ENCODE data around the gene ZBTB8A. TPM values are rescaled to one million over a fixed set of nuclear protein-coding genes. Genes with fewer than 3 reads are reported as not detected.

Gene ZBTB8A
- total RNA-seq, 2 experiments from 2014 or later: 0.21 to 0.24 TPM

- H3K27ac Mint-ChIP-seq: peak within 1 kb of the TSS; percentile 98
- peak within 1 kb of the TSS; percentile 98 for H3K4me3 Mint-ChIP-seq
- H3K36me3 Mint-ChIP-seq: peaks cover 54% of the 10 kb centered on the region
- peaks cover 37% of the 10 kb centered on the region for H3K4me1 Mint-ChIP-seq
- H3K9me3 Mint-ChIP-seq: no peaks in the 10 kb centered on the region
- no peaks in the 10 kb centered on the region for H3K27me3 Mint-ChIP-seq
- peak; percentile 99 for DNase-seq
Observed at GRCh38 chr1:32650752-32651460, 111.7 kb downstream of the ZBTB8A start, which contains the start of gene RBBP4. Gene RBBP4, plus strand, starts transcription at chr1:32651208. Its CDS starts 99 bp downstream, at chr1:32651307.

DNA sequence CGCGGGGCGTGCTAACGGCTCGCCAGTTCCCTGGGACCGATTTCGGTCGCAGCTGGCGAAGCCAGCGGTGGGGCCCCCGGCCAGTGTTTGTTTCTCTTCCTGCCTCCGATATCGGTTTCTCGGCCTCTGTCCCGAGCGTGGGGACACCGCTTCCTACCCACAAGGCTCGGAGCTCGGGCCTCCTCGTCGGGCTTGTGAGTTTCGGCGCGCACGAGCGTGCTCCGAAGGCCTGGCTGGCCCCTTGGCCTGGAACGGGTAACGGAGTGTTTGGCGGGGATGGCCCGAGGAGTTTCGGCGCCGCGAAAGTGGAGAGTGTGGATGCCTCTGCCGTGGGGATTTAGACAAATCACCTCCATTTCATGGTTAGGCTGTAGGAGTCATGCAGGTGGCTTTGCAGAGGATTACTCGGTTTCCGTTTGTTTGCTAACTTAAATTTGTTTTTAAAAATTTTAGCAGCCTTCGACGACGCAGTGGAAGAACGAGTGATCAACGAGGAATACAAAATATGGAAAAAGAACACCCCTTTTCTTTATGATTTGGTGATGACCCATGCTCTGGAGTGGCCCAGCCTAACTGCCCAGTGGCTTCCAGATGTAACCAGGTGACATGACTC, 112.3 kb downstream of the ZBTB8A start:
- Mint-ChIP-seq H3K27ac (peak overlapping the region; percentile 98), H3K4me1 (peaks cover 37% of the 10 kb centered on the region), H3K9me3 (no peaks in the 10 kb centered on the region), H3K27me3 (no peaks in the 10 kb centered on the region), H3K4me3 (peak overlapping the region; percentile 98), H3K36me3 (peaks cover 54% of the 10 kb centered on the region)
- no peak for DNase-seq

DNA sequence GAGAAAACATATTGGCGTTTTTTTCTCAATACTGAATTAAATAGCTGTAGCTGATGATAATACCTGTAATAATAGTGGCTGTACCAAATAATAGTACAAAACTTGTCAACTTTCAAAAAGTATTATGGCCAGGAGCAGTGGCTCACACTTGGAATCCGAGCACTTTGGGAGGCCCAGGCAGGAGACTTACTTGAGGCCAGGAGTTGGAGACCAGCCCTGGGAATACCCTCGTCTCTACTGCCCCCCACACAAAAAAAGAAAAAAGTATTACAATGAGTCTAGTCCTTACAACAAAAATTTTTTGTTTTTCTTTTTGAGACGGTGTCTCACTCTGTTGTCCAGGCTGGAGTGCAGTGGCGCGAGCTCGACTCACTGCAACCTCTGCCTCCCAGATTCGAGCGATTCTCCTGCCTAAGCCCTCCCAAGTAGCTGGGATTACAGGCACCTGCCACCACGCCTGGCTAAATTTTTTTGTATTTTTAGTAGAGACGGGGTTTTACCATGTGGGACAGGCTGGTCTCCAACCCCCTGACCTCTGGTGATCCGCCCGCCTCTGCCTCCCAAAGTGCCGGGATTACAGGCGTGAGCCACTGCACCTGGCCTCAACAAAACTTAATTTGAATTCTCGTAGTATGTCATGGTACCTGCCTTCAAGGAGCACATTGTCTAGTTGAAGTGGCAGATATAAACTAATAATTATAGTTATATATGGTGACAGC, 113.2 kb downstream of the ZBTB8A start:
- H3K4me3 Mint-ChIP-seq: peak overlapping the region; percentile 98
- H3K27me3 Mint-ChIP-seq: no peaks in the 10 kb centered on the region
- peak overlapping the region; percentile 98 for H3K27ac Mint-ChIP-seq
- no peaks in the 10 kb centered on the region for H3K9me3 Mint-ChIP-seq
- no peak for DNase-seq
- peaks cover 62% of the 10 kb centered on the region for H3K36me3 Mint-ChIP-seq
- H3K4me1 Mint-ChIP-seq: peaks cover 36% of the 10 kb centered on the region

Other genes with a start within 250 kb of the ZBTB8A start
- 100 to 1,000 TPM; 142 to 149 TPM for gene HDAC1, start 247.3 kb upstream of the ZBTB8A start, total RNA-seq
- 10 to 100 TPM; 26.4 to 26.7 TPM for gene MARCKSL1, start 203.2 kb upstream of the ZBTB8A start, total RNA-seq
- gene FAM229A, start 176.9 kb upstream of the ZBTB8A start, total RNA-seq: 1 to 10 TPM; 2.8 to 3.6 TPM
- gene TSSK3, start 176.9 kb upstream of the ZBTB8A start, total RNA-seq: under 1 TPM; 0.48 to 0.60 TPM
- gene BSDC1, start 145.0 kb upstream of the ZBTB8A start, total RNA-seq: 10 to 100 TPM; 26.5 to 31.2 TPM
- gene ZBTB8B, start 74.4 kb upstream of the ZBTB8A start, total RNA-seq: not detected
- gene ZBTB8OS, start 111.1 kb downstream of the ZBTB8A start, total RNA-seq: 10 to 100 TPM; 64.5 to 69.9 TPM
- 100 to 1,000 TPM; 313 to 317 TPM for gene RBBP4, start 111.8 kb downstream of the ZBTB8A start, total RNA-seq
- gene SYNC, start 163.3 kb downstream of the ZBTB8A start, total RNA-seq: not detected